Measurements from ENCODE around the gene TUBA1C.

- TF ChIP-seq EP300 (IDR thresholded peaks at IDR 0.05; ENCODE audit: borderline replicate concordance in 1 of 2, control insufficient read depth in 1 of 2, low read depth in 2 of 2, low read length in 2 of 2): no peak
- no peak for TF ChIP-seq POLR2AphosphoS5 (IDR thresholded peaks at IDR 0.05; ENCODE audit: low read length)
- TF ChIP-seq TARDBP (IDR thresholded peaks at IDR 0.05; ENCODE audit: borderline replicate concordance): no peak
These were observed 1.5 kb upstream of the TUBA1C start for GRCh38 chr12:49263400-49263763.

All from GM12878 (cell line).